ENCODE measurements around the gene ETAA1. TPM values are rescaled to one million over a fixed set of nuclear protein-coding genes. Genes with fewer than 3 reads are reported as not detected.

ETAA1 gene
- total and polyA plus RNA-seq, 12 donors, result 3.7 to 9.3 (median 5.4) TPM

GRCh38 chr2:67455219-67456142 is 58.3 kb downstream of the ETAA1 start:
- no peaks in the 10 kb centered on the region for H3K9me3 ChIP-seq
- ATAC-seq (no peak), DNase-seq (no peak)
- H3K27me3 ChIP-seq, result no peaks in the 10 kb centered on the region
- no peak overlapping the region for H3K4me3 ChIP-seq
- H3K36me3 ChIP-seq, result no peaks in the 10 kb centered on the region
- TF ChIP-seq, protein P1, sequence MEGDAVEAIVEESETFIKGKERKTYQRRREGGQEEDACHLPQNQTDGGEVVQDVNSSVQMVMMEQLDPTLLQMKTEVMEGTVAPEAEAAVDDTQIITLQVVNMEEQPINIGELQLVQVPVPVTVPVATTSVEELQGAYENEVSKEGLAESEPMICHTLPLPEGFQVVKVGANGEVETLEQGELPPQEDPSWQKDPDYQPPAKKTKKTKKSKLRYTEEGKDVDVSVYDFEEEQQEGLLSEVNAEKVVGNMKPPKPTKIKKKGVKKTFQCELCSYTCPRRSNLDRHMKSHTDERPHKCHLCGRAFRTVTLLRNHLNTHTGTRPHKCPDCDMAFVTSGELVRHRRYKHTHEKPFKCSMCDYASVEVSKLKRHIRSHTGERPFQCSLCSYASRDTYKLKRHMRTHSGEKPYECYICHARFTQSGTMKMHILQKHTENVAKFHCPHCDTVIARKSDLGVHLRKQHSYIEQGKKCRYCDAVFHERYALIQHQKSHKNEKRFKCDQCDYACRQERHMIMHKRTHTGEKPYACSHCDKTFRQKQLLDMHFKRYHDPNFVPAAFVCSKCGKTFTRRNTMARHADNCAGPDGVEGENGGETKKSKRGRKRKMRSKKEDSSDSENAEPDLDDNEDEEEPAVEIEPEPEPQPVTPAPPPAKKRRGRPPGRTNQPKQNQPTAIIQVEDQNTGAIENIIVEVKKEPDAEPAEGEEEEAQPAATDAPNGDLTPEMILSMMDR (IDR thresholded peaks at IDR 0.05), result no peak
- H3K4me1 ChIP-seq, result peaks cover 0 to 2% (median 0%) of the 10 kb centered on the region in 9 donors
- 80 to 84% methylated on average over 4 of the region's 4 CpGs for WGBS, 2 donors
- no peak overlapping the region for H3K27ac ChIP-seq
- intact Hi-C loops (cut with DNase I), result no loop called here

GRCh38 chr2:67456428-67456827 is 59.3 kb downstream of the ETAA1 start:
- ATAC-seq, result no peak
- H3K27ac ChIP-seq, result no peak overlapping the region
- H3K4me1 ChIP-seq, result no peaks in the 10 kb centered on the region
- no peaks in the 10 kb centered on the region for H3K36me3 ChIP-seq
- H3K9me3 ChIP-seq, result no peaks in the 10 kb centered on the region
- no peaks in the 10 kb centered on the region for H3K27me3 ChIP-seq
- TF ChIP-seq, protein P1 (IDR thresholded peaks at IDR 0.05), result no peak
- no peak for DNase-seq
- intact Hi-C loops (cut with DNase I), result no loop called here
- WGBS, 2 donors, result 59 to 63% methylated on average over 2 of the region's 2 CpGs
- no peak overlapping the region for H3K4me3 ChIP-seq

DNA sequence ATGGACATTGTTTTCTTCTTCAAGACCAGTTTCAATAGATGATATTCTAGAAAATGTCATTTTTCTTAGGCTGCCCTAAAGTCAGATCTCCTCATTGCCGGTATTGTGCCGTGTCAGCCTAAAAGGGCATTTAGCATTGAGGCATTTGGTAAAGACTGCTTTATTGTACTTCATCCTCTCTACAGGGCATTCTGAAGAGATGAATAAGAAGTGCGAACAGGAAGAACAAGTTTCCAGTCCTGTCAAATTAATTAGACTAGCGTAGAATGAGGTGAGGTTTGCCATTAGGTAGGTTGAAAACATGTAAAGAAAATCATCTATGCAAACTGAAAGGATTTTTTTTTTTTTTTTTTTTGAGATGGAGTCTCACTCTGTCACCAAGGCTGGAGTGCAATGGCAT is 60.6 kb downstream of the ETAA1 start:
- no peaks in the 10 kb centered on the region for H3K27me3 ChIP-seq
- H3K36me3 ChIP-seq, result no peaks in the 10 kb centered on the region
- no peak for ATAC-seq
- intact Hi-C loops (cut with DNase I), result no loop called here
- 84 to 93% methylated on average over 4 of the region's 4 CpGs for WGBS, 2 donors
- H3K4me3 ChIP-seq, result no peak overlapping the region
- no peak for DNase-seq
- TF ChIP-seq, protein P1 (IDR thresholded peaks at IDR 0.05), result no peak
- H3K9me3 ChIP-seq, result no peaks in the 10 kb centered on the region
- H3K27ac ChIP-seq, result no peak overlapping the region
- H3K4me1 ChIP-seq, result no peaks in the 10 kb centered on the region

DNA sequence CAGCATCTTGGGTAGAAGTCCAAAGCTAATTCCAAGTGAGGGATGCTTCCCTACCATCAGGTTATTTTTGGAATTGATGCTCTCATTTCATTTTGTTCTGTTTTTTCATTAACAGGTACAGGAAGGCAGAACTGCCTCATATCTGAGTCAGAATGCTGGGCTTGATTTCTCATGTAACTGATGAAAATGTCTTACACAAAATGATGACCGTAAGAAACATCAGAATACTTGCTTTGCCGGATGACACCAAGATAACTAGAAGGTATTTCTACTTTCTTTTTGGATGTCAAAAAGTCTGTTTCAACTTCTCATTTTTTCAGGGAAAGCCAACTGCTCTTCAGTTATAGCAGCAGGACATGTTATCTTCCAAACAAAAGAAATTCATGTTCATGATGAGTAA is 62.6 kb downstream of the ETAA1 start:
- ATAC-seq, result no peak
- no peaks in the 10 kb centered on the region for H3K27me3 ChIP-seq

More for the DNA sequence above, 62.6 kb downstream of the ETAA1 start:
- 96 to 97% methylated on average over 2 of the region's 2 CpGs for WGBS, 2 donors
- TF ChIP-seq, protein P1 (IDR thresholded peaks at IDR 0.05), result no peak
- H3K27ac ChIP-seq, result no peak overlapping the region
- no peak for DNase-seq
- no peaks in the 10 kb centered on the region for H3K36me3 ChIP-seq
- no peak overlapping the region for H3K4me3 ChIP-seq
- no peaks in the 10 kb centered on the region for H3K4me1 ChIP-seq
- H3K9me3 ChIP-seq, result no peaks in the 10 kb centered on the region
- intact Hi-C loops (cut with DNase I), result no loop called here
